ENCODE results near the gene KLHL7. TPM values are rescaled to one million over a fixed set of nuclear protein-coding genes. Genes with fewer than 3 reads are reported as not detected.

KLHL7 gene
- polyA plus RNA-seq, 1 donor from 2014 or later: 198 TPM

DNA sequence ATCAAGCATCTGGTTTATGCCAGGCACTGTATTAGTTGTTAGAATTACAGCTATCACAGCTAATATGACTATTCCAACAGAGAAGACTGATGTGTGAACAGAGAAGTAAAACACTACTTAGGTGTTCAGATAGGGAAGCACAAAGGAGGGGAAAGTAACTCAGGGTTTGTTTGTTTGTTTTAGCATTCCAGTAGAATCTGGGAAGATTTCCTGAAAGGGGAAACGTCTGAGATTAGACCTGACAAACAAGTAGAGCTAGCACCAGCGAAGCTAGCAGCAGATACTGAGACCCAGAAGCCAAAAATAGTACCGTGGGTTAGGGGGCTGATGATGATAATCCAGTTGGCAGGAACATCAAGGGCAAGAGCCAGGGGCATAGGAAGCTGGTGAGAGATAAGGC lies 28.8 kb upstream of the KLHL7 start:
- Histone ChIP-seq H3K36me3 (ENCODE audit: insufficient read depth, low read length) (no peaks in the 10 kb centered on the region), H3K27me3 (ENCODE audit: insufficient read depth, low read depth, low read length) (no peaks in the 10 kb centered on the region), H3K4me2 (ENCODE audit: low read length) (no peak overlapping the region), H3K9me3 (ENCODE audit: low read length) (no peaks in the 10 kb centered on the region), H3K9ac (ENCODE audit: low read length) (no peak overlapping the region), H3K79me2 (replicated peaks; ENCODE audit: insufficient read depth, low read length) (no peaks in the 10 kb centered on the region), H3K27ac (ENCODE audit: low read length) (no peak overlapping the region), H3K9me2 (ENCODE audit: insufficient read depth, low read length) (no peaks in the 10 kb centered on the region), H3K4me3 (ENCODE audit: low read length) (no peak overlapping the region), H3F3A (ENCODE audit: insufficient read depth, low read length, poor library complexity, severe bottlenecking) (no peaks in the 10 kb centered on the region), H2AFZ (ENCODE audit: low read depth, low read length) (no peak overlapping the region), H4K20me1 (ENCODE audit: insufficient read depth) (no peaks in the 10 kb centered on the region)
- TF ChIP-seq, protein P1, sequence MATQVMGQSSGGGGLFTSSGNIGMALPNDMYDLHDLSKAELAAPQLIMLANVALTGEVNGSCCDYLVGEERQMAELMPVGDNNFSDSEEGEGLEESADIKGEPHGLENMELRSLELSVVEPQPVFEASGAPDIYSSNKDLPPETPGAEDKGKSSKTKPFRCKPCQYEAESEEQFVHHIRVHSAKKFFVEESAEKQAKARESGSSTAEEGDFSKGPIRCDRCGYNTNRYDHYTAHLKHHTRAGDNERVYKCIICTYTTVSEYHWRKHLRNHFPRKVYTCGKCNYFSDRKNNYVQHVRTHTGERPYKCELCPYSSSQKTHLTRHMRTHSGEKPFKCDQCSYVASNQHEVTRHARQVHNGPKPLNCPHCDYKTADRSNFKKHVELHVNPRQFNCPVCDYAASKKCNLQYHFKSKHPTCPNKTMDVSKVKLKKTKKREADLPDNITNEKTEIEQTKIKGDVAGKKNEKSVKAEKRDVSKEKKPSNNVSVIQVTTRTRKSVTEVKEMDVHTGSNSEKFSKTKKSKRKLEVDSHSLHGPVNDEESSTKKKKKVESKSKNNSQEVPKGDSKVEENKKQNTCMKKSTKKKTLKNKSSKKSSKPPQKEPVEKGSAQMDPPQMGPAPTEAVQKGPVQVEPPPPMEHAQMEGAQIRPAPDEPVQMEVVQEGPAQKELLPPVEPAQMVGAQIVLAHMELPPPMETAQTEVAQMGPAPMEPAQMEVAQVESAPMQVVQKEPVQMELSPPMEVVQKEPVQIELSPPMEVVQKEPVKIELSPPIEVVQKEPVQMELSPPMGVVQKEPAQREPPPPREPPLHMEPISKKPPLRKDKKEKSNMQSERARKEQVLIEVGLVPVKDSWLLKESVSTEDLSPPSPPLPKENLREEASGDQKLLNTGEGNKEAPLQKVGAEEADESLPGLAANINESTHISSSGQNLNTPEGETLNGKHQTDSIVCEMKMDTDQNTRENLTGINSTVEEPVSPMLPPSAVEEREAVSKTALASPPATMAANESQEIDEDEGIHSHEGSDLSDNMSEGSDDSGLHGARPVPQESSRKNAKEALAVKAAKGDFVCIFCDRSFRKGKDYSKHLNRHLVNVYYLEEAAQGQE (IDR thresholded peaks at IDR 0.05; ENCODE audit: borderline replicate concordance): no peak

DNA sequence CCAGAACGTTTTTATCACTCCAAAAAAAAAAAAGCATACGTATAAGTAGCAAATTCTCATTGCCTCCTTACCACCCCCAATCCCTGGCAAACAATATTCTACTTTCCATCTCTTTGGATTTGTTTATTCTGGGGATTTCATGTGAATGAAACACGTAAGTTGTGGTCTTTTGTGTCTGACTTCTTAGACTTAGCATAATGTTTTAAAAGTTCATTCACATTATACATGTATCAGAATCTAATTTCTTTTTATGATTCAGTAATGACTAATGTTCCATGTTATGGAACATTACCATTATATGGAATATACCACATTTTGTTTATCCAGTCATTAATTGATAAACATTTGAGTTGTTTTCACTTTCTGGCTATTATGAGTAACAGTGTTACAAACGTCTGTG lies 12.5 kb upstream of the KLHL7 start:
- H3K4me2 ChIP-seq (ENCODE audit: low read length): no peak overlapping the region
- TF ChIP-seq TAF1 (IDR thresholded peaks at IDR 0.05; ENCODE audit: low read depth) (no peak), SMC3 (conservative IDR thresholded peaks at IDR 0.05; ENCODE audit: poor library complexity) (no peak), MXI1 (conservative IDR thresholded peaks at IDR 0.05; ENCODE audit: poor library complexity, severe bottlenecking) (no peak), EZH2 (IDR thresholded peaks at IDR 0.05; ENCODE audit: borderline replicate concordance, insufficient read depth, low read length, poor library complexity, severe bottlenecking) (no peak), EP300 (conservative IDR thresholded peaks at IDR 0.05; ENCODE audit: poor library complexity, severe bottlenecking) (no peak), POLR2AphosphoS5 (IDR thresholded peaks at IDR 0.05) (no peak), RAD21 (conservative IDR thresholded peaks at IDR 0.05) (no peak)
- TF ChIP-seq, protein P2, sequence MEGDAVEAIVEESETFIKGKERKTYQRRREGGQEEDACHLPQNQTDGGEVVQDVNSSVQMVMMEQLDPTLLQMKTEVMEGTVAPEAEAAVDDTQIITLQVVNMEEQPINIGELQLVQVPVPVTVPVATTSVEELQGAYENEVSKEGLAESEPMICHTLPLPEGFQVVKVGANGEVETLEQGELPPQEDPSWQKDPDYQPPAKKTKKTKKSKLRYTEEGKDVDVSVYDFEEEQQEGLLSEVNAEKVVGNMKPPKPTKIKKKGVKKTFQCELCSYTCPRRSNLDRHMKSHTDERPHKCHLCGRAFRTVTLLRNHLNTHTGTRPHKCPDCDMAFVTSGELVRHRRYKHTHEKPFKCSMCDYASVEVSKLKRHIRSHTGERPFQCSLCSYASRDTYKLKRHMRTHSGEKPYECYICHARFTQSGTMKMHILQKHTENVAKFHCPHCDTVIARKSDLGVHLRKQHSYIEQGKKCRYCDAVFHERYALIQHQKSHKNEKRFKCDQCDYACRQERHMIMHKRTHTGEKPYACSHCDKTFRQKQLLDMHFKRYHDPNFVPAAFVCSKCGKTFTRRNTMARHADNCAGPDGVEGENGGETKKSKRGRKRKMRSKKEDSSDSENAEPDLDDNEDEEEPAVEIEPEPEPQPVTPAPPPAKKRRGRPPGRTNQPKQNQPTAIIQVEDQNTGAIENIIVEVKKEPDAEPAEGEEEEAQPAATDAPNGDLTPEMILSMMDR (IDR thresholded peaks at IDR 0.05; ENCODE audit: poor library complexity, severe bottlenecking): no peak
- TF ChIP-seq, protein P1 (IDR thresholded peaks at IDR 0.05; ENCODE audit: borderline replicate concordance): no peak

More for the DNA sequence above, 12.5 kb upstream of the KLHL7 start:
- no peaks in the 10 kb centered on the region for H3F3A ChIP-seq (ENCODE audit: insufficient read depth, low read length, poor library complexity, severe bottlenecking)
- H3K27ac ChIP-seq (ENCODE audit: low read length): no peak overlapping the region
- no peak overlapping the region for H3K4me3 ChIP-seq (ENCODE audit: low read length)
- H3K27me3 ChIP-seq (ENCODE audit: insufficient read depth, low read depth, low read length): no peaks in the 10 kb centered on the region
- no peaks in the 10 kb centered on the region for H3K9me3 ChIP-seq (ENCODE audit: low read length)
- no peaks in the 10 kb centered on the region for H3K36me3 ChIP-seq (ENCODE audit: insufficient read depth, low read length)
- H3K9me2 ChIP-seq (ENCODE audit: insufficient read depth, low read length): no peaks in the 10 kb centered on the region
- H2AFZ ChIP-seq (ENCODE audit: low read depth, low read length): no peak overlapping the region
- H3K79me2 ChIP-seq (replicated peaks; ENCODE audit: insufficient read depth, low read length): no peaks in the 10 kb centered on the region
- no peaks in the 10 kb centered on the region for H4K20me1 ChIP-seq (ENCODE audit: insufficient read depth)
- H3K9ac ChIP-seq (ENCODE audit: low read length): no peak overlapping the region

Data from neural cell (in vitro differentiated cells).